Neural crest cell (in vitro differentiated cells): ENCODE results near the gene WDR4. TPM values are rescaled to one million over a fixed set of nuclear protein-coding genes. Genes with fewer than 3 reads are reported as not detected.
A peak's percentile ranks its signal among the peaks of the same experiment; 100 is the strongest.

Experiments
- DNase-seq: peaks from one replicate; pipeline ENCODE4 v3.0.0; 2021; ENCODE audit warnings: low read depth, mixed read lengths, low spot score
- H3K27ac Mint-ChIP-seq: one replicate; pipeline ENCODE4 v1.8.0; 2021; ENCODE audit warnings: mild to moderate bottlenecking, mixed read lengths; ENCODE audit not compliant: unreplicated experiment
- H3K27me3 Mint-ChIP-seq: 2 replicates; pipeline ENCODE4 v1.8.0; 2021; ENCODE audit warnings: low read depth, mild to moderate bottlenecking, mixed read lengths
- H3K36me3 Mint-ChIP-seq: 2 replicates; pipeline ENCODE4 v1.8.0; 2021; ENCODE audit warnings: low read depth, mild to moderate bottlenecking, mixed read lengths
- H3K4me1 Mint-ChIP-seq: 2 replicates; pipeline ENCODE4 v1.8.0; 2021; ENCODE audit warnings: mixed read lengths
- H3K4me3 Mint-ChIP-seq: one replicate; pipeline ENCODE4 v1.8.0; 2021; ENCODE audit warnings: mild to moderate bottlenecking, mixed read lengths
- H3K9me3 Mint-ChIP-seq: 2 replicates; pipeline ENCODE4 v1.8.0; 2021; ENCODE audit warnings: mixed read lengths
- total RNA-seq: library from RNA; stranded (reverse); gene quantifications from 2 replicates; pipeline ENCODE4 v1.2.1, GENCODE V29; 2021
- TF ChIP-seq, protein P1 (sequence below): fragments of 200-600 bp; sonication (generic); conservative IDR thresholded peaks from 2 replicates; pipeline ENCODE4 v1.5.0; 2021; ENCODE audit warnings: antibody characterized with exemption, mild to moderate bottlenecking

The WDR4 gene
- total RNA-seq, 1 donor from 2014 or later: 38.0 TPM

GRCh38 chr21:42905195-42905594, 25.9 kb upstream of the WDR4 start:
- Mint-ChIP-seq H3K4me1 (no peaks in the 10 kb centered on the region), H3K27ac (no peak overlapping the region), H3K36me3 (peaks cover 25% of the 10 kb centered on the region), H3K4me3 (no peak overlapping the region), H3K27me3 (no peaks in the 10 kb centered on the region), H3K9me3 (peaks cover 4% of the 10 kb centered on the region)
- TF ChIP-seq, protein P1, sequence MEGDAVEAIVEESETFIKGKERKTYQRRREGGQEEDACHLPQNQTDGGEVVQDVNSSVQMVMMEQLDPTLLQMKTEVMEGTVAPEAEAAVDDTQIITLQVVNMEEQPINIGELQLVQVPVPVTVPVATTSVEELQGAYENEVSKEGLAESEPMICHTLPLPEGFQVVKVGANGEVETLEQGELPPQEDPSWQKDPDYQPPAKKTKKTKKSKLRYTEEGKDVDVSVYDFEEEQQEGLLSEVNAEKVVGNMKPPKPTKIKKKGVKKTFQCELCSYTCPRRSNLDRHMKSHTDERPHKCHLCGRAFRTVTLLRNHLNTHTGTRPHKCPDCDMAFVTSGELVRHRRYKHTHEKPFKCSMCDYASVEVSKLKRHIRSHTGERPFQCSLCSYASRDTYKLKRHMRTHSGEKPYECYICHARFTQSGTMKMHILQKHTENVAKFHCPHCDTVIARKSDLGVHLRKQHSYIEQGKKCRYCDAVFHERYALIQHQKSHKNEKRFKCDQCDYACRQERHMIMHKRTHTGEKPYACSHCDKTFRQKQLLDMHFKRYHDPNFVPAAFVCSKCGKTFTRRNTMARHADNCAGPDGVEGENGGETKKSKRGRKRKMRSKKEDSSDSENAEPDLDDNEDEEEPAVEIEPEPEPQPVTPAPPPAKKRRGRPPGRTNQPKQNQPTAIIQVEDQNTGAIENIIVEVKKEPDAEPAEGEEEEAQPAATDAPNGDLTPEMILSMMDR: no peak
- DNase-seq: no peak

- Mint-ChIP-seq H3K4me1 (no peaks in the 10 kb centered on the region), H3K4me3 (no peak overlapping the region), H3K36me3 (peaks cover 26% of the 10 kb centered on the region), H3K27ac (no peak overlapping the region), H3K9me3 (peaks cover 4% of the 10 kb centered on the region), H3K27me3 (no peaks in the 10 kb centered on the region)
- TF ChIP-seq, protein P1: no peak
- no peak for DNase-seq
Observed at GRCh38 chr21:42903817-42904216, 24.5 kb upstream of the WDR4 start.

DNA sequence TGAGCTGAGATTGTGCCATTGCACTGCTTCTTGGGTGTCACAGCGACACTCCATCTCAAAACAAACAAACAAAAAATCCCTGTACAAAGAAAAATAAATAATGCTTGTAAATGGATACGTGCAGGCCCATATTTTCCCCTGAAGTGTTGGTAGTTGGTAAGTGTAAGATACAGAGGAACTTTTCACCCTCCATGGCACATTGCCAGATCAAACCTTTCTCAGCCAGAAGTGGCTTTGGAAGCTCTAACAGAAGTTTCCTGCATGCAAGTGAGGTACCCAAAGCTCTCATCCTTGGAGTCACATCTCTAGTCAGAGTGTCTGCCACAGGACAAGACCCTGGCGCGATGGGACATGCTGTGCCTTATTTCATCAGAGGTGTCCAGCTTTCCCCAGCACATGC, 21.1 kb upstream of the WDR4 start:
- no peak for DNase-seq
- Mint-ChIP-seq H3K27me3 (no peaks in the 10 kb centered on the region), H3K4me1 (no peaks in the 10 kb centered on the region), H3K9me3 (no peaks in the 10 kb centered on the region), H3K36me3 (peaks cover 17% of the 10 kb centered on the region), H3K27ac (no peak overlapping the region), H3K4me3 (no peak overlapping the region)
- TF ChIP-seq, protein P1: no peak

DNA sequence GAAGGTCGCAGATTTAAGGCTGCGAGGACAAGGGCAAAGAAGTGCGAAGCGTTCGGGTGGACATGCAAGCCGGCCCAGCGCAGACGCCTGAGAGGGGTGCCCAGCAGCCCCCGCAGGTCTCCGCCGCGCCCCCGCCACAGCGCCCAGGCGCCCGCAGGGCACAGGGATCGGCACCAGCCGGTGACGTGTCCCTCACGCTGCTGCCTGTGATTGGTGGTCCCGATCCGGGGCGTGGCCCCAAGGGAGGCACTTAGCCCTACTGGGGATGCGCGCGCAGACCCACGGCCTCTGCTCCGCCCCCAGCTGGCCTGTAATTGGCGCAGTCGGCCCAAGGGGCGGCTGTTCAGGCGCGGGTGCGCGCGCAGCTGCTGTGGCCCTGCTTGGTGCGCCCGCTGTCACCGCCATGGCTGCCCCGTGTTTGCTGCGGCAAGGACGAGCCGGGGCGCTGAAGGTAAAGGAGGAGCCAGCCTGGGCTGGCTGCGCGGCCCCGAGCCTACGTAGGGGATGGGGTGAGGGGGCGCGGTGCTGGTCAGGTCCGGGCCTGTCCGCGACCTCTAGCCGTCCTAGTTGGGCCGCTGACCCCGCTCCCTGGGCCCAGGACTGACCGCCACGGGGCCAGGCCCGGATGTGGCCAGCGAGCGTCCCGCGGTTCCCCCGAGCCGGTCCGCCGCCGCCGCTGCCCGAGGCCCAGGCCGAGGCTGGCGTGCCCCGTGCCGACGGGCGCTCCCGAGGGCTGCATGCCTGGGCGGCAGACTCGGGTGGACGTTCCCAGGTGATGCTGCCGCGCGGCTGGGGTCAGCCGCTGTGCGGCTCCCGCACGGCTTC, 13.8 kb upstream of the WDR4 start, which contains the start of gene NDUFV3:
TSS of gene NDUFV3 (plus strand) at position 379 of the 825 bp plus-strand sequence. CDS start at position 404, 25 bp downstream.
- Mint-ChIP-seq H3K4me1 (peaks cover 11% of the 10 kb centered on the region), H3K36me3 (no peaks in the 10 kb centered on the region), H3K9me3 (no peaks in the 10 kb centered on the region), H3K27me3 (no peaks in the 10 kb centered on the region), H3K4me3 (peak within 1 kb of the TSS; percentile 93), H3K27ac (peak within 1 kb of the TSS; percentile 91)
- TF ChIP-seq, protein P1: no peak
- peak; percentile 97 for DNase-seq

- H3K4me1 Mint-ChIP-seq: peaks cover 11% of the 10 kb centered on the region
- DNase-seq: no peak
- no peaks in the 10 kb centered on the region for H3K9me3 Mint-ChIP-seq
- H3K27me3 Mint-ChIP-seq: no peaks in the 10 kb centered on the region
- peak overlapping the region; percentile 91 for H3K27ac Mint-ChIP-seq
- TF ChIP-seq, protein P1: no peak
- peak overlapping the region; percentile 84 for H3K4me3 Mint-ChIP-seq
- no peaks in the 10 kb centered on the region for H3K36me3 Mint-ChIP-seq
Observed at GRCh38 chr21:42892582-42892930, 13.2 kb upstream of the WDR4 start.
